ENCODE measurements around the gene TOMM40L. TPM values are rescaled to one million over a fixed set of nuclear protein-coding genes. Genes with fewer than 3 reads are reported as not detected.

Gene TOMM40L
- total RNA-seq, 1 donor = 10.0 TPM

GRCh38 chr1:161267321-161267720 lies 41.5 kb downstream of the TOMM40L start:
- peaks cover 8% of the 10 kb centered on the region for H3K4me1 ChIP-seq (ENCODE audit: insufficient read depth, low read length)
- no peaks in the 10 kb centered on the region for H3K27me3 ChIP-seq (ENCODE audit: insufficient read depth, low read length)
- H3K4me3 ChIP-seq (ENCODE audit: low read length) = no peak overlapping the region
- no peaks in the 10 kb centered on the region for H3K9me3 ChIP-seq (ENCODE audit: low read depth, low read length)

- Histone ChIP-seq H3K4me3 (ENCODE audit: low read length) (no peak overlapping the region), H3K27me3 (ENCODE audit: insufficient read depth, low read length) (peaks cover 10% of the 10 kb centered on the region), H3K9me3 (ENCODE audit: low read depth, low read length) (no peaks in the 10 kb centered on the region), H3K4me1 (ENCODE audit: insufficient read depth, low read length) (no peaks in the 10 kb centered on the region)
Measured at GRCh38 chr1:161273402-161273801, 47.5 kb downstream of the TOMM40L start.

GRCh38 chr1:161274874-161275273 lies 49.0 kb downstream of the TOMM40L start:
- Histone ChIP-seq H3K4me3 (ENCODE audit: low read length) (no peak overlapping the region), H3K27me3 (ENCODE audit: insufficient read depth, low read length) (peaks cover 10% of the 10 kb centered on the region), H3K9me3 (ENCODE audit: low read depth, low read length) (no peaks in the 10 kb centered on the region), H3K4me1 (ENCODE audit: insufficient read depth, low read length) (no peaks in the 10 kb centered on the region)

Other genes starting within 250 kb of the TOMM40L start
- gene F11R, start 204.9 kb upstream of the TOMM40L start, total RNA-seq = 37.7 TPM
- 37.0 TPM for gene TSTD1, start 187.1 kb upstream of the TOMM40L start, total RNA-seq
- gene USF1, start 180.1 kb upstream of the TOMM40L start, total RNA-seq = 86.8 TPM
- gene ARHGAP30, start 156.2 kb upstream of the TOMM40L start, total RNA-seq = 60.3 TPM
- 1.4 TPM for gene NECTIN4, start 136.5 kb upstream of the TOMM40L start, total RNA-seq
- not detected for gene KLHDC9, start 127.7 kb upstream of the TOMM40L start, total RNA-seq
- 20.0 TPM for gene PFDN2, start 108.0 kb upstream of the TOMM40L start, total RNA-seq
- 9.0 TPM for gene NIT1, start 108.0 kb upstream of the TOMM40L start, total RNA-seq
- 27.2 TPM for gene DEDD, start 93.4 kb upstream of the TOMM40L start, total RNA-seq
- 118 TPM for gene UFC1, start 72.1 kb upstream of the TOMM40L start, total RNA-seq
- 11.1 TPM for gene USP21, start 66.6 kb upstream of the TOMM40L start, total RNA-seq
- gene PPOX, start 59.6 kb upstream of the TOMM40L start, total RNA-seq = 5.1 TPM
- 18.7 TPM for gene B4GALT3, start 48.6 kb upstream of the TOMM40L start, total RNA-seq
- gene ADAMTS4, start 27.0 kb upstream of the TOMM40L start, total RNA-seq = 0.21 TPM
- gene NDUFS2, start 23.7 kb upstream of the TOMM40L start, total RNA-seq = 38.0 TPM
- gene FCER1G, start 10.8 kb upstream of the TOMM40L start, total RNA-seq = 190 TPM
- gene APOA2, start 2.4 kb upstream of the TOMM40L start, total RNA-seq = not detected
- 0.31 TPM for gene NR1I3, start 12.1 kb downstream of the TOMM40L start, total RNA-seq
- gene PCP4L1, start 32.7 kb downstream of the TOMM40L start, total RNA-seq = not detected
- gene MPZ, start 83.9 kb downstream of the TOMM40L start, total RNA-seq = 1.0 TPM
- 22.7 TPM for gene SDHC, start 88.3 kb downstream of the TOMM40L start, total RNA-seq
- gene CFAP126, start 141.8 kb downstream of the TOMM40L start, total RNA-seq = not detected